GM21717 (cell line): ENCODE data around the gene USP11.

Source experiments
- ATAC-seq: cut with Tn5 transposase; IDR thresholded peaks from one replicate; pipeline ENCODE4 v1.9.1; 2021; ENCODE audit warnings: mild to moderate bottlenecking, moderate library complexity; ENCODE audit not compliant: unreplicated experiment

USP11 gene

GRCh38 chrX:47202877-47203276, 29.9 kb upstream of the USP11 start:
- no peak for ATAC-seq

GRCh38 chrX:47204970-47205369, 27.8 kb upstream of the USP11 start:
- no peak for ATAC-seq

- no peak for ATAC-seq
These were observed 26.5 kb upstream of the USP11 start for GRCh38 chrX:47206316-47206715.

DNA sequence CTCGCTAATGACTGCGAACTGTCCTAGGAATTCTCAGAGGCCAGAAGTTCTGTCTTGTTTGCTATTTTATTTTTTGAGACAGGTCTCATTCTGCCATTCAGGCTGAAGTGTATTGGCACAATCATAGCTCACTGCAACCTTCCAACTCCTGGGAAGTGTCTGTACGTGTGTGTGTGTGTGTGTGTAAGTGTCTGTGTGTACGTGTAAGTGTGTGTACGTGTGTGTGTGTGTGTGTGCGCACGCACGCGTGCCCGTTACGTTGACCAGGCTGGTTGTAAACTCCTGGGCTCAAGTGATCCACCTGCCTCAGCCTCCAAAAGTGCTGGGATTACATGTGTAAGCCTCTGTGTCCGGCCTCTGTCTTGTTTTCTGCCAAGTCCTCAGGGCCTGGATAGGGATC, 24.7 kb upstream of the USP11 start:
- no peak for ATAC-seq

- ATAC-seq, result no peak
These were observed 23.1 kb upstream of the USP11 start for GRCh38 chrX:47209508-47210238.

DNA sequence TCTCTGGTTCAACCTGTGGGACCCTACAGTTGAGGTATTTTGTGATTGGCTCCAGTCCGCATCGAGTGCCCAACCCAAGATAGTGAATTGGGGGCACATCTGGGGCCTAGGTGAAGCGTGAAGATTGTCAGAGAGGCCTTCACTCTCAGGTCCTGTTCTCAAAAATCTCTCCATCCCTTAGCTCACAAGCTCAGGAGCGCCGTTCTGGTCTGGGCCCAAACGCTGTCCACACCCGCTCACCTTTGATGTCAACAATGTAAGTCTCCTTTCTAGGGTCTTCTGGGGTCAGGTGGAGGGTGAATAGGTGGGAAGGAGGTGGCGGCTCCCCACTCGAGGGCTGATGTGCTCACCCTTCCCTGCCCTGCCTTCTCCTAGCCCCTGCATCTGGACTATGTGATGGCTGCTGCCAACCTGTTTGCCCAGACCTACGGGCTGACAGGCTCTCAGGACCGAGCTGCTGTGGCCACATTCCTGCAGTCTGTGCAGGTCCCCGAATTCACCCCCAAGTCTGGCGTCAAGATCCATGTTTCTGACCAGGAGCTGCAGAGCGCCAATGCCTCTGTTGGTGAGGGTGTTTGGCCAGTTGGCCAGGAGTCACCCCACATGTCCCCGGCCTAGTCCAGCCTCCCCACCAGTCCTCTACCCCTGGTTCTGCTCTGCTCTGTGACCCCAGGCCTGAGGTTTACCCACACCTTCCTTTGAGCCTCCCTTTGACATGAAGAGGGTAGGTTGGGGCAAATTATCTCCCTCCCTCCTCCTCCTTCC, 22.0 kb upstream of the USP11 start:
- ATAC-seq, result no peak

- no peak for ATAC-seq
These were observed 20.2 kb upstream of the USP11 start for GRCh38 chrX:47212381-47213293.

GRCh38 chrX:47214435-47215077, 18.3 kb upstream of the USP11 start:
- no peak for ATAC-seq

DNA sequence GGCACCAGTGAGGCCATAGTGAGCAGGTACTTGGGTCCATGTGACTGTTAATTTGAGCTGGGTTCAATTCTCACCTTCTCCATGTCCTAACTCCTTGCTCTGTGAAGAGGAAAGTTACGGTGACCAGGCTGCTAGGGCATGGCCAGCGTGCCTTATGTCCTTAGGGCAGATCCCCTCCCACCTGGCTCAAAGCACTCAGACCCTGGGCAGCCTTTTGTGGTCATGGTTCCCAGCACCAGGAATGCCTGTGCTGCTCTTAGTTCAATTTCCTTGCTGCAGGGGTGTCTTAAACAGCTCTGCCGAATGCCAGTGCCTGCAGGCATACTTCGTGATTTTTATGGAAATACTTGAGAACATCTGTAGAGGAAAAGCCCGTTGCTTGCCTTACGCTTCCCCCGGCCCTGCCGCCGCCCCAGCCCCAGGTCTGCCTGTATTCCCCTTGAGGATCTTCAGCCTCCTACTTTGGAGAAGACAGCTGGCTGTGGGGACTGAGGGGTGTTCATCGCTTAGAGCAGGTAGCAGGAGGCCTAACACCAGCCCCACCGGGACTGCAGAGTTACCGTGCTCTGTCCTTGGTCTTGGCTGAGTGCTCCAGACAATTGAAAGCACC, 17.4 kb upstream of the USP11 start:
- ATAC-seq, result no peak

GRCh38 chrX:47216393-47216925, 16.4 kb upstream of the USP11 start:
- ATAC-seq, result no peak

GRCh38 chrX:47217121-47217851, 15.5 kb upstream of the USP11 start:
- no peak for ATAC-seq

DNA sequence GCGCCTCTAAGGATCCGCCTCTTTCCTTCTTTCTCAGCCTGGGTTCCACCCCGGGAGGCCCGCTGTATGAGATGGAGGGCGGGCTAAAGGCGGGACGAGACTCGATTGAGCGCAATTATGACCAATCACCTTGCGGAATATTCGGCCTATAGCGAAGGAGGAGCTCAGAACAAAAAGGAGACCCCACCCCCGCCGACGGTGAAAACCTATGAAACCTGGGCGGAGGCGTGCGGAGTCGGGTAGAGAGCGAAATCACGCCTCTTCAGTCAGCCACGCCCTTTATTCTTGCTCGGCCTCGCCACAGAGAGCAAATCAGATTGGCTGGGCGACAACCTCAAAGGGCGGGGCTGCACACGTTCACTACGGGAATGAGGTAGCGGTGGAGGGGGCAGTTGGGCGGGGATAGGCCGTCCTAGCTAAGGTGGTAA, 14.9 kb upstream of the USP11 start:
- peak; percentile 88 for ATAC-seq

- ATAC-seq, result peak; percentile 44
These were observed 14.4 kb upstream of the USP11 start, which contains the start of gene CDK16 for GRCh38 chrX:47218280-47218919. Gene CDK16 (plus strand): TSS chrX:47218681. CDS start chrX:47223558, 4,877 bp downstream.

- peak; percentile 0 for ATAC-seq
These were observed 13.6 kb upstream of the USP11 start for GRCh38 chrX:47218920-47219815.

DNA sequence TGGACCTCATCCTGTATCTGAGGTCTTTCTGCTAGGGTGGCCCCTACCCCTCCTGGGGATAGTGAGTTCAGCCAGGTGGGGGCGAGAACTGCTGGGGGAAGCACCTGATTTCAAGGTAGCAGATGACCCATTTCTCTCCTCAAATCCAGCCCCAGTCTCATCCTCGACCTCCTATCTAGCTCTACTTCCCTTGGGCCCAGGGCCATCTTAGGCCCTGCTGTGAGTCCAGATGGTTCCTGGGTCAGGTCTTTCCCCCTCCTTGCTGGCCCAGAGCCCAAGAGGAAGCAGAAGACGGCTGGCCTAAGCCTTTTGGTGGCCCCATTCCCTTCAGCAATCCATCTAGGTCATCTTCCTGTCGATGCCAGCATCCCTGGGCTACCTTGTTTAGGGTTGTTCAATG, 11.1 kb upstream of the USP11 start:
- ATAC-seq, result no peak

GRCh38 chrX:47222751-47223350, 10.0 kb upstream of the USP11 start:
- ATAC-seq, result no peak

DNA sequence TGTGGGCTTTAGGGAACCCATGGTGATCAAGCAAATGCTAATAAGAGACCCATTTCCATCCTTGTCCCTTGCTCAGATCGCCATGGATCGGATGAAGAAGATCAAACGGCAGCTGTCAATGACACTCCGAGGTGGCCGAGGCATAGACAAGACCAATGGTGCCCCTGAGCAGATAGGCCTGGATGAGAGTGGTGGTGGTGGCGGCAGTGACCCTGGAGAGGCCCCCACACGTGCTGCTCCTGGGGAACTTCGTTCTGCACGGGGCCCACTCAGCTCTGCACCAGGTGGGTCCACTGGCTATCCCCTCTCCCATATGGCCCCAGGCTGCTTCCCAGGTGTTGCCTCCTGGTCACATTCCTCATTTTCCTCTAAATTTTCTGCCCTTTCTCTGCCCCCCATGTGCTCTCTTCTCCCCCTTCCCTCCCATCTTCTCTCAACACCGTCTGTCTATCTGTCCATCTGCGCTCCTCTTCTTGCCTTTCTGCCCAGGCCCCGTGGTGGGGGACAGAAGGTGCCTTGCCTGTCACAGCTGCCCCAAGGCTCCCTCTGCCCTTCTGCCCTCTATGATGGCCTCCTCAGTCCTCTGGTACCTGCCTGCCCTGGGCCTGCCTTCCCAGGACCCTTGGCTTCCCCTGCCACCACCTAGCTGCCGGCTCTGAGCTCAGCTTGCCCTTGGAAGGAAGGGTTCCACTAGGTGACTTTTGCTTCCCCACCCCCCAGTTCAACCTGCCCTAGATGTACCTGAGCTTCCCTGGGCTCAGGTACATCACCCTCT, 9.1 kb upstream of the USP11 start:
- no peak for ATAC-seq
